RWPE2 (cell line): ENCODE measurements around the gene MTFP1.

Experiments
- ATAC-seq: fragments of 200-7000 bp; cut with Tn5 transposase; 3 replicates; pipeline ENCODE4 v1.9.1; 2021; ENCODE audit warnings: low read depth
- DNase-seq: peaks from one replicate; pipeline ENCODE4 v3.0.0-alpha.2; 2020; ENCODE audit warnings: low spot score
- H3K27ac ChIP-seq: fragments of 450-650 bp; 2 replicates; pipeline ENCODE4 v1.5.1; 2017; ENCODE audit warnings: mild to moderate bottlenecking; ENCODE audit not compliant: poor library complexity, severe bottlenecking
- H3K27me3 ChIP-seq: fragments of 250-450 bp; sonication (Bioruptor Pico); 2 replicates; pipeline ENCODE4 v1.5.1; 2021; ENCODE audit warnings: mild to moderate bottlenecking, moderate library complexity; ENCODE audit not compliant: insufficient read depth, poor library complexity, severe bottlenecking
- H3K36me3 ChIP-seq: fragments of 250-450 bp; sonication (Bioruptor Pico); 2 replicates; pipeline ENCODE4 v1.5.1; 2020; ENCODE audit warnings: low read depth, mild to moderate bottlenecking, moderate library complexity
- H3K4me1 ChIP-seq: fragments of 250-450 bp; sonication (Bioruptor Pico); 2 replicates; pipeline ENCODE4 v1.5.1; 2021; ENCODE audit warnings: mild to moderate bottlenecking, moderate library complexity; ENCODE audit not compliant: insufficient read depth, poor library complexity, severe bottlenecking
- H3K4me3 ChIP-seq: fragments of 250-450 bp; sonication (Bioruptor Pico); 2 replicates; pipeline ENCODE4 v1.5.1; 2021; ENCODE audit warnings: mild to moderate bottlenecking, moderate library complexity; ENCODE audit not compliant: severe bottlenecking
- H3K9me3 ChIP-seq: fragments of 250-450 bp; sonication (Bioruptor Pico); 2 replicates; pipeline ENCODE4 v1.5.1; 2021; ENCODE audit warnings: mild to moderate bottlenecking, moderate library complexity; ENCODE audit not compliant: severe bottlenecking
- TF ChIP-seq, protein P1 (sequence below): fragments of 450-650 bp; IDR thresholded peaks from one replicate; pipeline ENCODE4 v1.5.1; 2017; ENCODE audit warnings: mild to moderate bottlenecking, moderate library complexity; ENCODE audit not compliant: poor library complexity, severe bottlenecking

MTFP1 gene

GRCh38 chr22:30421695-30422480, 3.7 kb upstream of the MTFP1 start:
- TF ChIP-seq, protein P1, sequence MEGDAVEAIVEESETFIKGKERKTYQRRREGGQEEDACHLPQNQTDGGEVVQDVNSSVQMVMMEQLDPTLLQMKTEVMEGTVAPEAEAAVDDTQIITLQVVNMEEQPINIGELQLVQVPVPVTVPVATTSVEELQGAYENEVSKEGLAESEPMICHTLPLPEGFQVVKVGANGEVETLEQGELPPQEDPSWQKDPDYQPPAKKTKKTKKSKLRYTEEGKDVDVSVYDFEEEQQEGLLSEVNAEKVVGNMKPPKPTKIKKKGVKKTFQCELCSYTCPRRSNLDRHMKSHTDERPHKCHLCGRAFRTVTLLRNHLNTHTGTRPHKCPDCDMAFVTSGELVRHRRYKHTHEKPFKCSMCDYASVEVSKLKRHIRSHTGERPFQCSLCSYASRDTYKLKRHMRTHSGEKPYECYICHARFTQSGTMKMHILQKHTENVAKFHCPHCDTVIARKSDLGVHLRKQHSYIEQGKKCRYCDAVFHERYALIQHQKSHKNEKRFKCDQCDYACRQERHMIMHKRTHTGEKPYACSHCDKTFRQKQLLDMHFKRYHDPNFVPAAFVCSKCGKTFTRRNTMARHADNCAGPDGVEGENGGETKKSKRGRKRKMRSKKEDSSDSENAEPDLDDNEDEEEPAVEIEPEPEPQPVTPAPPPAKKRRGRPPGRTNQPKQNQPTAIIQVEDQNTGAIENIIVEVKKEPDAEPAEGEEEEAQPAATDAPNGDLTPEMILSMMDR, result no peak
- Histone ChIP-seq H3K4me3 (no peak overlapping the region), H3K27me3 (no peaks in the 10 kb centered on the region), H3K9me3 (no peaks in the 10 kb centered on the region), H3K36me3 (peaks cover 58% of the 10 kb centered on the region), H3K27ac (peak overlapping the region; percentile 99), H3K4me1 (peaks cover 36% of the 10 kb centered on the region)
- DNase-seq, result no peak
- ATAC-seq, result no peak

DNA sequence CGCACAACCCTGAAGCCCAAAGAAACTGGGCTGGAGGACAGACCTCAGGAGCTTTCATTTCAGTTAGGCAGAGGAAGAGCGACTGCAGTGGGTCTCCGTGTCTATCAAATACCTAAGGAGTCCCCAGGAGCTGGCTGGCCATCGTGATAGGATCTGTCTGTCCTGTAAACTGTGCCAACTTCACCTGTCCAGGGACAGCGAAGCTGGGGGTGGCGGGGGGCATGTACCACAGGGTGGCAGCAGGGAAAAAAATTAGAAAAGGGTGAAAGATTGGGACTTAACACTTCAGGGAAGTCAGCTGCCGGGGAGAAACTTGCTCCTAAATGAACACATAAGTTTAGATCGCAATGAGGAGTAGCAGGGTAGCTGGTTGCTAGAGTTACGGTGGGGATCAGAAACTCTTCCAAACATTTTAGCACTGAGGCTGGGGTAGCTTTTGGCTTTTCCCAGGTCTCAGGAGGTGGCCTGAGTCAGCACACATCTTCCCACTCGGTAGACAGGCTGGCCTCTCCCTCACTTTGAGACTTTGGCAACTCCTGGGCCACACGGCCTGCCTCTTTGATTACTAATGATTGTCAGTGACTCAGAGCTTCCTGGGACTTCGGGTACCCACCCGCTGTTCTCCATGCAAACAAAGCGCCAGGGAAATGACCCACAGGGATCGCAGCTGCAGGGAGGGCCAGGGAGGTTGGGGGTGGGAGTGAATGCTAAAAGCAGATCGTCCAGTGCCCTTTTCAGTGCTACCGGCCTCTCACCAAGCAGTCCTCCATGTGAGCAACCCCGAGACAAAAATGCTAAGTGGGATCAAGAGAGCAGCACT, 2.9 kb upstream of the MTFP1 start:
- ATAC-seq, result peak; percentile 50
- H3K36me3 ChIP-seq, result peaks cover 58% of the 10 kb centered on the region
- H3K27me3 ChIP-seq, result no peaks in the 10 kb centered on the region
- peak overlapping the region; percentile 59 for H3K4me3 ChIP-seq
- peak; percentile 89 for DNase-seq
- H3K4me1 ChIP-seq, result peaks cover 36% of the 10 kb centered on the region
- H3K27ac ChIP-seq, result peak overlapping the region; percentile 99
- TF ChIP-seq, protein P1, result no peak
- no peaks in the 10 kb centered on the region for H3K9me3 ChIP-seq

GRCh38 chr22:30423301-30423958, 2.1 kb upstream of the MTFP1 start:
- TF ChIP-seq, protein P1, result no peak
- H3K27me3 ChIP-seq, result no peaks in the 10 kb centered on the region
- DNase-seq (peak; percentile 82), ATAC-seq (peak; percentile 19)
- H3K36me3 ChIP-seq, result peaks cover 57% of the 10 kb centered on the region
- H3K4me3 ChIP-seq, result peak overlapping the region; percentile 59
- peaks cover 36% of the 10 kb centered on the region for H3K4me1 ChIP-seq
- peak overlapping the region; percentile 99 for H3K27ac ChIP-seq
- H3K9me3 ChIP-seq, result no peaks in the 10 kb centered on the region

GRCh38 chr22:30423959-30424533, 1.5 kb upstream of the MTFP1 start:
- H3K4me3 ChIP-seq, result peak overlapping the region; percentile 59
- peak; percentile 68 for ATAC-seq
- peak overlapping the region; percentile 99 for H3K27ac ChIP-seq
- peaks cover 36% of the 10 kb centered on the region for H3K4me1 ChIP-seq
- no peaks in the 10 kb centered on the region for H3K27me3 ChIP-seq
- TF ChIP-seq, protein P1, result no peak
- DNase-seq, result peak; percentile 99
- peaks cover 55% of the 10 kb centered on the region for H3K36me3 ChIP-seq
- no peaks in the 10 kb centered on the region for H3K9me3 ChIP-seq
